Activated effector memory CD4-positive, alpha-beta T cell treated with anti-CD3 and anti-CD28 coated beads, Interleukin-2, amount 50 U/mL, for 16 hours (primary cell): Measurements from ENCODE around the gene PCNP.
"Not testable (repeated sequence)": the region's sequence is repeated elsewhere in the genome, so short reads cannot be mapped to it uniquely, and the experiment has no call there.

Experiments used
- DNase-seq: peaks from one replicate; pipeline ENCODE4 v3.0.0-alpha.2; 2020

PCNP gene

DNA sequence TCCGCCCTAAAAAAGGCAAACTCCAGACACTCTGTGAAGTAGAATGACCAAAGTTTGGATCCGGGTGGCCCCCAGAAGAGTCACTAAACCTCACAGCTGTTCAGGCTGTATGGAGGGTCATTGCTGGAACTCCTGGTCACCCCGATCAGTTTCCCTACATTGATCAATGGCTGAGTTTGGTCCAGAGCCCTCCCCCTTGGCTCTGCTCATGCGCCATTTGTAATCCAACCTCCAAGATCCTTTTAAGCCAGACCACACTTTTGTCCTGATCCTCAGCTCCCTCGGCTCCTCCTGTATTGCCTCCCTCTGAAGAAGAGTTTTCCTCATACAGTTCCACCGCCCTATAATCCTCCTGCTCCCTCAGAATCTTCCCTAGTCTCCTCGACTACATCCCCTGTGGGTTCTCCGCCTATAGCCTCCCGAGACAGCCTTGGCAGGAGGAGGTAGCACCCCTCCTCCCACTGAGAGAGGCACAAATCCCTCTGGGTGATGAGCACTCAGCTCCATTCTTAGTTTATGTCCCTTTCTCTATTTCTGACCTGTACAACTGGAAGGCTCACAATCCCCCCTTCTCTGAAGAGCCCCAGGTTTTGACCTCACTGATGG is 60.7 kb downstream of the PCNP start:
- no peak for DNase-seq

- DNase-seq, result no peak
Observed at GRCh38 chr3:101635345-101635744, 61.4 kb downstream of the PCNP start.

DNA sequence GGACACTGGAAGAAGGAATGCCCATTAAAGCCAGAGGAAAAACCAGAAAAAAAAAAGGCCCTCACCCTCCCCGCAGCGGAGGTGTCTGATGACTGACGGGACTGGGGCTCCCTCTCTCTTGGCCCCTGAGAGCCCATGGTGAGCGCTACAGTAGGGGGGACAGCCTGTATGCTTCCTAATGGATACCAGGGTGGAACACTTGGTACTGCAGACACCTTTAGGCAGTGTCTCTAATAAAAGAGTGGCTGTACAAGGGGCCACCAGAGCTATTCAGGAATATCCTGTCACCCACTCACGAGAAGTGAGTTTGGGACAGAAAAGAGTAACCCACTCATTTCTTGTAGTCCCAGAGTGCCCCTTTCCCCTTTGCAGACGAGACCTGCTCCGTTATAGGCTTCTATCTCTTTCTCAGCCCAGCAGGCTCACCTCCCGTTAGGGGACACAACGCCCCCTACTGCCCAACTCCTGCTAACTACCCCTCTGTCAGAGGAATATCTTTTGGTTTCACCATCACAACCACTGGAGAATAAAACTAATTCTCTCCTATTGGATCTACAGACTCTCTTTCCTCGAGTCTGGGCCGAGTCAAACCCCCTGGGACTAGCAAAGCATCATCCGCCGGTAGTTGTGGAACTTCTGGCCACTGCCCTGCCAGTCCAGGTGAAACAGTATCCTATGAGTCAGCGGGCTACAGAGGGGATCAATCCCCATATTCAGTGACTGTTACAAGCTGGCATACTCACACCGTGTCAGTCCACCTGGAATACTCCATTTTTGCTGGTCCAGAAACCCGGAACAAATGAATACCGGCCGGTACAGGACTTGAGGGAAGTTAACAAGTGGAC is 62.2 kb downstream of the PCNP start:
- DNase-seq, result peak; percentile 86

- no peak for DNase-seq
Observed at GRCh38 chr3:101637451-101637850, 63.5 kb downstream of the PCNP start.

DNA sequence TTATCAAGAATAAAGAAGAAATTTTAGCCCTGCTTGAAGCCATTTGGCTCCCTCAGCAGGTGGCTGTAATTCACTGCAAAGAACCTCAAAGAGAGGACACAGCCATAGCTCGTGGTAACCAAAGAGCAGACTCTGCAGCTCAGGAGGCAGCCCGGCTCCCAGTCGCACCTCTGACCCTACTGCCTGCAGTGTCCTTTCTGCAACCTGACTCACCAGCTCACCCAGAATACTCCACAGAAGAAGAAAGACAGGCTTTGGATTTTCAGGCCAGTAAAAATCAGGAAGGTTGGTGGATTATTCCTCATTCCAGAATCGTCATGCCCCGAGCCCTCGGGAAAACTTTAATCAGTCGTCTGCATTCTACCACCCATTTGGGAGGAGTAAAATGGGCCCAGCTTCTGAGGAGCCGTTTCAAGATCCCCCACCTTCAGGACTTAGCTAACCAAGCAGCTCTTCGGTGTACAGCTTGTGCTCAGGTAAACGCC is 64.3 kb downstream of the PCNP start:
- DNase-seq, result no peak

DNA sequence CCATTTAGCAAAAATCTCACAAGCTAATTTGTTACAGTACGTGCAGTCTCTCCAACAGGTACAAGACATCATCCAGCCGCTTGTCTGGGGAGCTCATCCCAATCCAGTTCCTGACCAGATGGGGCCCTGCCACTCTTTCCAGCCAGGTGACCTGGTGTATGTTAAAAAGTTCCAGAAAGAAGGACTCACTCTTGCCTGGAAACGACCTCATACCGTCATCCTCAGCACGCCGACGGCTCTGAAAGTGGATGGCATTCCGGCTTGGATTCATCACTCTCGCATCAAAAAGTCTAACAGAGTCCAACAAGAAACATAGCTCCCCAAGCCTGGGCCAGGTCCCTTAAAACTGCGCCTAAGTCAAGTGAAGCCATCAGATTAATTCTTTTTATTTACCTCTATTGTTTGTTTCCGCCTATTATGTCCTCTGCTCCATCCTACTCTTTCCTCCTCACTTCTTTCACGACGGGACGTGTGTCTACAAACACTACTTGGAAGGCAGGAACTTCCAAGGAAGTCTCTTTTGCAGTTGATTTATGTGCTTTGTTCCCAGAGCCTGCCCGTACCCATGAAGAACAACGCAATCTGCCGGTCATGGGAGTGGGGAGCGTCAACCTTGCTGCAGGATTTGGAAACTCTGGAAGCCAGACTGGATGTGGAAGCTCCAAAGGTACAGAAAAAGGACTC is 65.4 kb downstream of the PCNP start:
- DNase-seq, result no peak

DNA sequence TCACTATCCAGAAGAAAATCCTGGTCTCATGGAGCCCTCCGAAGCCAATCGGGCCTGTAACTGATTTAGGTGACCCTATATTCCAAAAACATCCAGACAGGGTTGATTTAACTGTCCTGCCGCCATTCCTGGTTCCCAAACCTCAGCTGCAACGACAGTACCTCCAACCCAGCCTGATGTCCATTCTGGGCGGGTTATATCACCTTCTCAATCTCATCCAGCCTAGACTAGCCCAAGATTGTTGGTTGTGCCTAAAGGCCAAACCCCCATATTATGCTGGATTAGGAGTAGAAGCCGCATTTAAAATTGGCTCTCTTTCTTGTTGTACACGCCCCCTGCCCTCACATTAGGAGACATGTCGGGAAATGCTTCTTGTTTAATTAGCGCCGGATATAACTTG is 66.3 kb downstream of the PCNP start:
- no peak for DNase-seq

DNA sequence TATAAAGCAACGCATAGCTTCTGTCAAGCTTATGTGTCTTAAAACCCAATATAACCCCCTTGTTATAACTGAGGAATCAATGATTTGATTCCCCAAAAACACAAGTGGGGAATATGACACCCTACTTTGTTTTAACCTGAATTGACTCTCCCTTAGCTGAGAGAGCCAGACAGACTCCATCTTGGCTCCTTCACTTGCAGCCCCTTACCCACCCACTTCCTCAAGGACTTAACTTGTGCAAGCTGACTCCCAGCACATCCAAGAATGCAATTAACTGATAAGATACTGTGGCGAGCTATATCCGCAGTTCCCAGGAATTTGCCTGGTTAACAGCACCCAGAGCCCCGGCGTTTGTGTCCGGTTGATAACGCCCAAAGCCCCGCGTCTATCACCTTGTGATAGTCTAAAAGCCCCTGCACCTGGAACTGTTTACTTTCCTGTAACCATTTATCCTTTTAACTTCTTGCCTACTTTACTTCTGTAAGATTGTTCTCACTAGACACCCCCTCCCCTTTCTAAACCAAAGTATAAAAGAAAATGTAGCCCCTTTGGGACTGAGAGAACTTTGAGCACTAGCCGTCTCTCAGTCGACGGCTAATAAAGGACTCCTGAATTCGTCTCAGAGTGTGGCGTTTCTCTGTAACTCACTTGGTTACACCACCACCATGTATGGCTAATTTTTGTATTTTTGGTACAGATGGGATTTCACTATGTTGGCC is 67.6 kb downstream of the PCNP start:
- DNase-seq, result not testable (repeated sequence)

DNA sequence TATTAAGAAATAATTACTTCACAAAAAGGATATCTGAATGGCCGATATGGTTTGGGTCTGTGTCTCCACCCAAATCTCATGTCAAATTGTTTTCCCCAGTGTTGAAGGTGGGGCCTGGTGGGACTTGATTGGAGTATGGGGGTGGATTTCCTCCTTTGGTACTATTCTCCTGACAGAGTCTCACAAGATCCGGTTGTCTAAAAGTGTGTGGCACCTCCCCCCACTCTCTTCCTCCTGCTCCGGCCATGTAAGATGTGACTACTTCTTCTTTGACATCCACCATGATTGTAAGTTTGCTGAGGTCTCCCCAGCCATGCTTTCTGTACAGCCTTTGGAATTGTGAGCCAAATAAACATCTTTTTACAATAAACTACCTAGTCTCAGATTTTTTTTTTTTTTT is 68.5 kb downstream of the PCNP start:
- no peak for DNase-seq

DNA sequence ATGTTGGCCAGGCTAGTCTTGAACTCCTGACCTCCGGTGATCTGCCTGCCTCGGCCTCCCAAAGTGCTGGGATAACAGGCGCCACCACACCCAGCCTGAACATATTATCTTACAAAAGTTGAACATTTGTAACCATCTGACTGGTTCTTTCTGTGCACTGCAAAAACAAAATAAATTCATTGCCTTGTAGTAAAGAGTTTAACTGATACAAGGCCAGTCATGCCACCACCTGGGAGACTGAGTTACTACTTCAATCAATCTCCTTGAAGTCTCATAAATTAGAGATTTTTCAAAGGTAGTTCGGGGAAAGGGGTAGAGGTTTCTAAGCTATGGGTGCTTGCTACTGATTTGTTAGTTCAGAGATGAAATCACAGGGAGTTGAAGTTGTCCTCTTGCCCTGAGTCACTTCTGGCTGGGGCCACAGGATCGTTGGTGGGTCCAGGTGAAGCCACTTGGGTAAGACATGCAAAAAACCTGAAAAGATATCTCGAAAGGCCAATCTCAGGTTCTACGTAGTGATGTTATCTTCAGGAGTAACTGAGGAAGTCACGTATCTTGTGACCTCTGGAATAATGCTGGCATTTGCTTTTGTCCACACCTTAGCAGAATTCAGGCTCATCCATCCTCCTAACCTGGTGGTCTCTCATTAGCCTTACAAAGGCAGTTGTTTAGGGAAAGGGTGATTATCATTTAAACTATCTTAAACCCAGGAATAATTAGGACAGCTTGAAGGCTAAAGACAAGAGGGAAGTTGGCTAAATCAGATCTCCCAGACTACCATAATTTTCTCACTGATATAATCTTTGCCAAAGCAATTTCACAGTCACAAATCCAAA is 69.2 kb downstream of the PCNP start:
- DNase-seq, result no peak
